ENCODE measurements around the gene OR2T1. TPM values are rescaled to one million over a fixed set of nuclear protein-coding genes. Genes with fewer than 3 reads are reported as not detected.
"Not testable (repeated sequence)": the region's sequence is repeated elsewhere in the genome, so short reads cannot be mapped to it uniquely, and the experiment has no call there.

The OR2T1 gene
- polyA plus RNA-seq, 2 donors, result not detected

DNA sequence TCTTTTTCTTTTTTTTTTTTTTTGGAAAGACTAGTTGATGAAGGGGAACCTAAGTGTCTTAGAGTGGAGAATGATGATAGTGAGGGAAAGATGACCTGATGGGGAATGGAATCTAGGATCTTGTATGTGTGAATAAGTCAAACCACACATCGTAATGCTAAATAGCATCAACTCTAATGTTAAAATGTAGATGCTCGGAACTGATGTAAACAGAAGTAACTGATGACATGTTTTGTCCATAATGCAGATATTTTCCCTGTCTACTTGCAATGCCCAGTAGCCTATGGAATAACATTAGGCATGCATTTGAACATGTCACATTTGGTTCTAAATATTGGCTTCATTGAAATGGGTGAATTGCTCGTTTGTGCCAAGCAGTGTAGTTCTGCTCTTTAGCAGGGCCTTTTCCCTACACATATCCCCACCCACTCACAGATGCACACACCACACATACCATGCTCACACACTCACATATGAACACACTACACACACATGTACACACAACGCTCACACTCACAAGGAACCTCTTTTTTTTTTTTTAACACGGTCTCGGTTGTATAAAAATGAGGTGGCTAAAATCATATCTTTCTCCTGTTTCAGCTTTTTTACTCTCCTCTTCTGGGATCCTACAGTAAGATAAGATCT lies 47.1 kb downstream of the OR2T1 start:
- not testable (repeated sequence) for H3K27ac ChIP-seq (ENCODE audit: low read depth in 2 of 2, low read length in 1 of 2); H3K36me3 ChIP-seq (ENCODE audit: control insufficient read depth in 2 of 2, insufficient read depth in 2 of 2, low read length in 1 of 2); H3K27me3 ChIP-seq (ENCODE audit: control insufficient read depth in 1 of 2, insufficient read depth in 2 of 2, low read length in 2 of 2); H3K9me3 ChIP-seq (ENCODE audit: control insufficient read depth in 2 of 2, insufficient read depth in 1 of 2, low read depth in 1 of 2, low read length in 1 of 2); H3K4me3 ChIP-seq (ENCODE audit: low read depth in 1 of 2, low read length in 2 of 2); H3K4me1 ChIP-seq (ENCODE audit: control insufficient read depth in 2 of 2, insufficient read depth in 2 of 2, low read length in 1 of 2)
- 78 to 81% methylated on average over 5 of the region's 6 CpGs for WGBS, 2 donors

DNA sequence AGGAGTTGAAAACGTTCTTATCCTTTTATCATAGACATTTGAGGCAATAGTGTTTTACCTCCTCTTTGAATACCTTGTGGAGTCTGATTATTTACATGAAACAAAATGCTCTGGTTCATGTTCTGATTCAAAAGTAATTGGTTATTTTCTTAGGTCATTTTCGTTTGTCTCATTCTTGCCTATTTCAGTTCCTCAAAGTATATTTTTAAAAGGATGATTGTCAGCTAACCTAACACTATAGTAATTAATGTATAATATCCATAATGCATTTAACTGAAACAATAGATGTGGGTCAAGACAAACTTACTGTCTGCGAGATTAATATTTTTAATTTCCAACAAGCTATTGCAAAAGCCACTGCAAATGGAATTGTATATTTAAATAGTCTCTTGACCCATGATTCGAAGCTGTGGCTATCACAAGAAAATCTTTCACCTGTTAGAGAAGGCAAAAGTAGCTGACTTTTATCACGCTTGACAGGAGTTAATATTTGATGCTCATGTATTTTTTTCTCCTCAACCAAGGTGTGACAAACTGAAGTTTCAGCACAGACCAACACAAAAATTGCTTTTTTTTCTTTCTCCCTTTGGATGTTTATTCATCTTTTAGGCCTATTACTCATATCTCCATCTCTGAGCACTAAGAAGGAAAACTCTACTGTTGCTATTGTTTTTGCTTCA lies 47.8 kb downstream of the OR2T1 start:
- H3K27ac ChIP-seq (ENCODE audit: low read depth in 2 of 2, low read length in 1 of 2); H3K36me3 ChIP-seq (ENCODE audit: control insufficient read depth in 2 of 2, insufficient read depth in 2 of 2, low read length in 1 of 2); H3K27me3 ChIP-seq (ENCODE audit: control insufficient read depth in 1 of 2, insufficient read depth in 2 of 2, low read length in 2 of 2); H3K9me3 ChIP-seq (ENCODE audit: control insufficient read depth in 2 of 2, insufficient read depth in 1 of 2, low read depth in 1 of 2, low read length in 1 of 2); H3K4me1 ChIP-seq (ENCODE audit: control insufficient read depth in 2 of 2, insufficient read depth in 2 of 2, low read length in 1 of 2); H3K4me3 ChIP-seq (ENCODE audit: low read depth in 1 of 2, low read length in 2 of 2): not testable (repeated sequence)
- 32 to 44% methylated on average over 2 of the region's 5 CpGs for WGBS, 2 donors

DNA sequence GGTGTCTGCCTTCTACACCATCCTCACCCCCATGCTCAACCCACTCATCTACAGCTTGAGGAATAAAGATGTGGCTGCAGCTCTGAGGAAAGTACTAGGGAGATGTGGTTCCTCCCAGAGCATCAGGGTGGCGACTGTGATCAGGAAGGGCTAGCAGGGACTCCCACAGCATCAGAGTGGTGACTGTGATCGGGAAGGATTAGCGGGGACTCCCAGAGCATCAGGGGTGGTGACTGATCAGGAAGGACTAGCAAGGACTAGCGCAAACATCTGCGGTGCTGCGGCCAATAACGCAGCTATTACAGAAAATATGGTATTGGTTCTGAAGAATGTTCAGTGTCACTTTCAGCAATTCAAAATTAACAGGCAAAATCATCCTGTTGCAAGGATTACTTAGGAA lies 50.8 kb downstream of the OR2T1 start:
- not testable (repeated sequence) for H3K4me3 ChIP-seq (ENCODE audit: low read depth in 1 of 2, low read length in 2 of 2); H3K9me3 ChIP-seq (ENCODE audit: control insufficient read depth in 2 of 2, insufficient read depth in 1 of 2, low read depth in 1 of 2, low read length in 1 of 2); H3K36me3 ChIP-seq (ENCODE audit: control insufficient read depth in 2 of 2, insufficient read depth in 2 of 2, low read length in 1 of 2); H3K4me1 ChIP-seq (ENCODE audit: control insufficient read depth in 2 of 2, insufficient read depth in 2 of 2, low read length in 1 of 2); H3K27me3 ChIP-seq (ENCODE audit: control insufficient read depth in 1 of 2, insufficient read depth in 2 of 2, low read length in 2 of 2); H3K27ac ChIP-seq (ENCODE audit: low read depth in 2 of 2, low read length in 1 of 2)
- WGBS, 2 donors, result 84 to 86% methylated on average over 7 of the region's 7 CpGs

DNA sequence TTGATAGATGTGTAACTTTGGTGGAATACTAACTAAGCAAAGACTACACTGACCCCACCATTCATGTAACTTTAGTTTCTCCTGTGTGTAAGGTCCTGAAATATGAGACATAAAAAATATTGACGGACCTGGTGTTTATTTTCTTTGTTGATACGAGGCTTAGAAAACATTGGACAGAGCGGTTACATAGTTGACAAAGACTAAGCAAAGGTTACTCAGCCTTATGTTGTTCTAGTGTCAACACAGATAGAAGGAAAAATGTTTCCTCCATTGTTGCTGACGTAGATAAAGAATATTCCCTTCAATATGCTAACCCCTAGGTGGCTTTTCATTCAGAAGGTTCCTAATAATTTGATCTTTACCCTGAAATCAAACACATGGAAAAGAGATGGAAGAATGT lies 52.2 kb downstream of the OR2T1 start:
- not testable (repeated sequence) for H3K4me3 ChIP-seq (ENCODE audit: low read depth in 1 of 2, low read length in 2 of 2); H3K36me3 ChIP-seq (ENCODE audit: control insufficient read depth in 2 of 2, insufficient read depth in 2 of 2, low read length in 1 of 2); H3K27me3 ChIP-seq (ENCODE audit: control insufficient read depth in 1 of 2, insufficient read depth in 2 of 2, low read length in 2 of 2); H3K27ac ChIP-seq (ENCODE audit: low read depth in 2 of 2, low read length in 1 of 2); H3K9me3 ChIP-seq (ENCODE audit: control insufficient read depth in 2 of 2, insufficient read depth in 1 of 2, low read depth in 1 of 2, low read length in 1 of 2); H3K4me1 ChIP-seq (ENCODE audit: control insufficient read depth in 2 of 2, insufficient read depth in 2 of 2, low read length in 1 of 2)
- WGBS, 2 donors, result 50 to 64% methylated on average over 1 of the region's 4 CpGs

DNA sequence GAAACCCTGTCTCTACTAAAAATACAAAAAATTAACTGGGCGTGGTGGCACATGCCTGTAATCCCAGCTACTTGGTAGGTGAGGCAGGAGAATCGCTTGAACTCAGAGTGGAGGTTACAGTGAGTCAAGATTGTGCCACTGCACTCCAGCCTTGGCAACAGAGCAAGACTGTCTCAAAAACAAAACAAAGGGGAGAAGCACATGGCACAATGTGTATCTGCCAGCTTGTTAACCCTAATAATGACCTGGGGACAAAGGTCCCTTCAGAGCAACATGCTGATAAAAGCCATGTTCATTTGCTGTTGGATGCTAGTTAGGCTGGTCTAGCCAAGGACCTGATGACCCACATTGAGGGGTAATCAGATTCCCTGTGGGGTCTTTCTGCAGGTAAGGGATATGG lies 53.8 kb downstream of the OR2T1 start:
- not testable (repeated sequence) for H3K36me3 ChIP-seq (ENCODE audit: control insufficient read depth in 2 of 2, insufficient read depth in 2 of 2, low read length in 1 of 2); H3K27ac ChIP-seq (ENCODE audit: low read depth in 2 of 2, low read length in 1 of 2); H3K4me3 ChIP-seq (ENCODE audit: low read depth in 1 of 2, low read length in 2 of 2); H3K4me1 ChIP-seq (ENCODE audit: control insufficient read depth in 2 of 2, insufficient read depth in 2 of 2, low read length in 1 of 2); H3K27me3 ChIP-seq (ENCODE audit: control insufficient read depth in 1 of 2, insufficient read depth in 2 of 2, low read length in 2 of 2); H3K9me3 ChIP-seq (ENCODE audit: control insufficient read depth in 2 of 2, insufficient read depth in 1 of 2, low read depth in 1 of 2, low read length in 1 of 2)
- WGBS, 2 donors, result no CpG with 5 or more reads among the region's 2 CpGs

Other genes with a start within 250 kb of the OR2T1 start
- gene OR2M2, start 228.2 kb upstream of the OR2T1 start, polyA plus RNA-seq, result not detected
- not detected for gene OR2M3, start 205.8 kb upstream of the OR2T1 start, polyA plus RNA-seq
- not detected for gene OR2M4, start 171.6 kb upstream of the OR2T1 start, polyA plus RNA-seq
- not detected for gene OR2T33, start 125.1 kb upstream of the OR2T1 start, polyA plus RNA-seq
- gene OR2T12, start 99.6 kb upstream of the OR2T1 start, polyA plus RNA-seq, result not detected
- not detected for gene OR2M7, start 78.5 kb upstream of the OR2T1 start, polyA plus RNA-seq
- not detected for gene OR14C36, start 54.3 kb upstream of the OR2T1 start, polyA plus RNA-seq
- gene OR2T4, start 41.4 kb upstream of the OR2T1 start, polyA plus RNA-seq, result not detected
- gene OR2T6, start 27.3 kb upstream of the OR2T1 start, polyA plus RNA-seq, result not detected
- gene OR2T2, start 42.6 kb downstream of the OR2T1 start, polyA plus RNA-seq, result not detected
- not detected for gene OR2T3, start 70.3 kb downstream of the OR2T1 start, polyA plus RNA-seq
- gene OR2T5, start 85.5 kb downstream of the OR2T1 start, polyA plus RNA-seq, result not detected
- gene OR2G6, start 105.0 kb downstream of the OR2T1 start, polyA plus RNA-seq, result not detected
- gene OR2T29, start 159.7 kb downstream of the OR2T1 start, polyA plus RNA-seq, result not detected
- gene OR2T34, start 171.7 kb downstream of the OR2T1 start, polyA plus RNA-seq, result not detected
- not detected for gene OR2T10, start 194.7 kb downstream of the OR2T1 start, polyA plus RNA-seq
- not detected for gene OR2T11, start 232.0 kb downstream of the OR2T1 start, polyA plus RNA-seq
- not detected for gene OR2T35, start 242.2 kb downstream of the OR2T1 start, polyA plus RNA-seq

Data from esophagus (tissue), 2 donors.